OCI-M2 (cell line): ENCODE measurements around the gene ZNF429.
"Not testable (repeated sequence)": the region's sequence is repeated elsewhere in the genome, so short reads cannot be mapped to it uniquely, and the experiment has no call there.

Experiments used
- DNase-seq: peaks from one replicate; lab custom pipeline; 2025; ENCODE audit not compliant: unreplicated experiment; lab: John Stamatoyannopoulos, UW

Gene ZNF429

DNA sequence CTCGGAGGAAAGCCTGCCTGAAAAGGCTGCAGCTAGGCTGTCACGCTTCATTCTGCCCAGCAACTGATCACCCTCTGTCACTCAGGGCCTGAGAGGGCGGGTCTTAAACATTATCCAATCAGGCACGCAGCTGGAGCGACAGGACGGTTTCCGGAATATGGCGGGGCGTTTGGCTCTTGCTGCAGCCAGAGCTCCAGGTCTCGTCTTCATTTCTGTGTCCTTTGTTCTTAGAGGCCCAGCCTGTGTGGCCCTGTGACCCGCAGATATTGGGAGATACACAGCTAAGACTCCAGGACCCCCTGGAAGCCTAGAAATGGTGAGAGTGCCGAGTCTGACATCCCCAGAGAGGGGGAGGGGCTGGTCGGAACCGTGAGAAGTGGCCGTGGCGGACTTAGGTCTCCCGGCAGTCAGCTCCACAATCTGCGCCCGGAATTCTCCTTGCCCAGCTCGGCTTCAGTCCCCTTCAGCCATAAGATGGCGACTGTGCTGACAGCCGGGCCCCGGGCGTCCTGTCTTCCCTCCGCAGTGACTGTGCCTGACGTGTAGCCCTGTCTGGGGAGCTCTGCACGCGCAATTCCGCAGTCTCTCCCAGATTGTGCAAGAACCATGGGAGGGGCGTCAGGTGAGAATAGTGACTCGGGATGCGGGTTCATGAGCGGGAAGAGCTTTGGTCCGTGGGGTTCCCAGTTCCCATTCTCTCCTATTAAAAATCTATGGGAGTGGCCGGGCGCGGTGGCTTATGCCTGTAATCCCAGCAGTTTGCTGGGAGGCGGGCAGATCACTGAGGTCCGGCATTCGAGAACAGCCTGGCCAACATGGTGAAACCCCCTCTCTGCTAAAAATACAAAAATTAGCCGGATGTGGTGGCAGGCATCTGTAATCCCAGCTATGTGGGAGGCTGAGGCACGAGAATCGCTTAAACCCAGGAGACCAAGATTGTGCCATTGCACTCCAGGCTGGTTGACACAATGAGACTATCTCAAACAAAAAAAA lies at the start of gene ZNF429:
Gene ZNF429, plus strand, starts transcription at position 144 of the 993 bp plus-strand sequence. Its CDS starts 170 bp downstream, at position 314.
- DNase-seq: peak; percentile 83

DNA sequence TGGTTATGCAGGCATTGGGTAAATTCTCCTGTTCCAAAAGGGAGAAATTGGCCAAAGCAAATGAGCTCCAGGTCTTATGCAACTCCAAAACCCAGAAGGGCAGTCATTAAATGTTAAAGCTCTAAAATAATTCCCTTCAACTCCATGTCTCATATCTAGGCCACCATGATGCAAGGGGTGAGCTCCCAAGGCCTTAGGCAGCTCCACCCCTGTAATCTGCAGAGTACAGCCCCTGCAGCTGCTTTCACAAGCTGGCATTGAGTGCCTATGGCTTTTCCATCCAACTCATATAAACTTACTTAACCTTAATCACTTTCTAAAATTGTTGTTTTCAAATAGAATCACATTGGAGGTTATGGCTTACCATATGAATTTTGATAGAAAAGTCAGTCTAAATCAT lies 44.7 kb upstream of the ZNF429 start:
- DNase-seq: no peak

DNA sequence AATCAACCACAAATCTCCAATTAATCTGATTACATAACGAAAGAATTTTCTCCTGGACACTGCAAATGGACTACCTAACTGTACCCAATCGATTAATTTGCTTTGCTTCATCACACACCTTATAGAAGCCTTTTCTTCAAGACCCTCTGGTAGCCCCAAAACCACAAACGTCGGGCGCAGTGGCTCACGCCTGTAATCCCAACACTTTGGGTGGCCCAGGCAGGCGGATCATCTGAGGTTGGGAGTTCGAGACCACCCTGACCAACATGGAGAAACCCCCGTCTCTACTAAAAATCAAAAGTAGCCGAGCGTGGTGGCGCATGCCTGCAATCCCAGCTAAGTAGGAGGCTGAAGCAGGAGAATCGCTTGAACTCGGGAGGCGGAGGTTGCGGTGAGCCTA lies 42.9 kb upstream of the ZNF429 start:
- no peak for DNase-seq

DNA sequence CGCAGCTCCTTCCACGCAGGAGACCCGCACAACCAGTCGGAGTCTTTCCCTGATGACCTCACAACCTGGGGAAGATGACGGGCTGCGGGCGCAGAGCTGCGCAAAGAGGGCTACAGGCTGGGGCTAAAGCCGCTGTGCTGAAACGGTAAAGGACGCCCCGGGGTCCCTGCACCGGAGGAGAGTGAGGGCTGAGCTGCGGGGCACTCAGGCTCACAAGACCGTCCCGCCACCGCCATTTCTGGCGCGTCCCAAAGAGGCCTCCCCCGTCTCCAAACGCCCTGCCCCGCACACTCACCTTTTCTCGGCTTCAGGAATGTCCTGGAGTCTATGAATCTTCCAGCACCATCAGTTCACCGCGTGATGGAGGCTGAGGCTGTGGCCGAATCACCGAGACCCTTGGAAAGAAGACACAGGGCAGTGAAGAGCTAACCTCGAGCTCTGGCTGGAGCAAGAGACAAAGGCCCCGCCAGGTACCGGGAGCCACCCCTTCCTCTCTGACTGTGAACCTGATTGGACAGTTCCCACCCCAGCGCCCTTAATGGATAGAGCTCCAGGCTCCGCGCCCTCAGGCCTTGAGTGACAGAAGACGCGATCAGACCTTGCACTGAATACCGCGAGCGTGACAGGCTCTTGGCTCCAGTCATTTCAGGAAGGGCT lies 41.8 kb upstream of the ZNF429 start:
- no peak for DNase-seq

DNA sequence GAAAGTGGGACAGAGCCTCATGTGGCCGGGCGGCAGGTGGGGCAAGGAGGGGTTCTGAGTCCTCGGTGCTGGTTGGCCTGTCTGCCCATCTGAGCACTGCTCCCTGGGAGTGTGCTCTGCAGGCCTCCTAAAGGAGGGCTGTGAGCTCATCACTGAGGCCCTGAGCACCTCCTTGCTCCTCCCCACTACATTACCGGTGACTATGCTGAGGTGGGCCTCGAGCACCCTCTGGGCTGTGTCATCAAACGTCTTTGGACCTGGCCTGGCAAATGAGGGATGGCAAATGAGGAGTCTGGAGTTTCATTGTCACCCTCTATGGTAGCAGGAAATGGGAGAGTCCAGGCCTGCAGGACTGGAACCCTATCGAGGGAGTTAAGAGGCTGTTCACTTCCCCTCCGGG lies 38.8 kb upstream of the ZNF429 start:
- no peak for DNase-seq

DNA sequence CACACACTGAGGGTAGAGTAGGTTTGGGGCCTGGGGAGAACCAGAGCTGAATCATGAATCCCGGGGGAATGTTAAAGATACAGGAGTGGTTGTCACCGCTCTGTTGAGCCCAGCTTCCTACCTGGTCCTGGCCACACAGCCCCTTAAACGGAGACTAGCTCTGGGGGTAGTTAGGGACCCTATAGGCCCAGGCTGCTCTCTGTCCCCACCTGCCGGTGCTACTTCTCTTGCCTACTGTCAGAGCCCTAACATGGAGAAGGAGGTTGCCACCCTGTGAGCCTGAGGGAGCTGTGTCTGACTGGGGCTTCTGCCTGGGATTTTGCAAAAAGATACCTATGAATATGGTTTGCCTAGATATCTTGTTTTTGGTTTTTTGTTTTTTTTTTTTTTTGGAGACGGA lies 36.6 kb upstream of the ZNF429 start:
- DNase-seq: no peak

DNA sequence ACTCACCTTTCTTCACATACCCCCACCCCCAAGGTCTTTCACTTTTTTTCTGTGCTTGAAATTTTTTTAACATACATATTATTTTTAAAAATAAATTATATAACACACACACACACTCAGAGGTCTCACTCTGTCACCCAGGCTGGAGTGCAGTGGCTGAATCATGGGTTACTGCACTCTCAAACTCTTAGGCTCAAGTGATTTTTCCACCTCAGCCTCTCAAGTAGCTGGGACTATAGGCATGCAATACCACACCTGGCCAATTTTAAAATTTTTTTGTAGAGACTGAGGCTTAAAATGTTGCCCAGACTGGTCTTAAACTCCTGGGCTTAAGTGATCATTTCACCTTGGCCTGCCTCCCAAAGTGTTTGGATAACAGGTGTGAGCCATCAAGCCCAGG lies 32.9 kb upstream of the ZNF429 start:
- DNase-seq: no peak

DNA sequence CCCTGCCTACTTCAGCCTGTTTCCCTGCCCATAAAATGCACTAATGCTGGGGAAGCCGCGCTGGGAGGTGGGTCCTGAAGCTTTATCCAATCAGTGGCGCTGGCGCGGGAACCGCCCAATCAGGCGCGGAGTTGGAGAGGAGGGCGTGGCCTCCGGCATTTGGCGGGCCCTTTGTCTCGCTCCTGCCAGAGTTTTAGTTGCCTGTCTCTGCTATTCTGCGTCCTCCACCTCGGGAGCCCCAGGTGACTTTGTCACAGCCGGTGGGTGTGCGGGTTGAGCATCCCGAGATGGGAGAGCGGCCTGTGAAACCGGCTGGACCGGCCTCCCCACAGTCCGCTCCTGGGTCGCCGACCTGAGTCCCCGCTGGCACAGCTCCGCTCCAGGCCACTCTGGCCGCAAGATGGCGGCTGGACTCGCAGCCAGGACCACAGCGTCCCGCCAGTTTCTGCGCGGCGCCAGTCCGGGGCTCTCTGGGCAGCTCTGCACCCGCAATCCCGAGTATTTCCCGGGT lies 30.7 kb upstream of the ZNF429 start:
- no peak for DNase-seq

DNA sequence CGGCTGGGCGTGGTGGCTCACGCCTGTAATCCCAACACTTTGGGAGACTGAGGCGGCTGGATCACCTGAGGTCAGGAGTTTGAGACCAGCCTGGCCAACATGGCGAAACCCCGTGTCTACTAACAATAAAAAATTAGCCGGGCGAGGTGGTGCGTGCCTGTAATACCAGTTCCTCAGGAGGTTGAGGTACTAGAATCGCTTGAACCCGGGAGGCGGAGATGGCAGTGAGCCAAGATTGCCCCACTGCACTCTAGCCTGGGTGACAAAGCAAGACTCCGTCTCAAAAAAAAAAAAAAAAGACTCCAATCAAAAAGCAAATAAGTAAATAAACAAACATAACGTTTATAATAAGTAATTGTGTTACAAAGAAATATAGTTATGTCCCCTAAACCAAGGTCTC lies 23.0 kb upstream of the ZNF429 start:
- DNase-seq: not testable (repeated sequence)

DNA sequence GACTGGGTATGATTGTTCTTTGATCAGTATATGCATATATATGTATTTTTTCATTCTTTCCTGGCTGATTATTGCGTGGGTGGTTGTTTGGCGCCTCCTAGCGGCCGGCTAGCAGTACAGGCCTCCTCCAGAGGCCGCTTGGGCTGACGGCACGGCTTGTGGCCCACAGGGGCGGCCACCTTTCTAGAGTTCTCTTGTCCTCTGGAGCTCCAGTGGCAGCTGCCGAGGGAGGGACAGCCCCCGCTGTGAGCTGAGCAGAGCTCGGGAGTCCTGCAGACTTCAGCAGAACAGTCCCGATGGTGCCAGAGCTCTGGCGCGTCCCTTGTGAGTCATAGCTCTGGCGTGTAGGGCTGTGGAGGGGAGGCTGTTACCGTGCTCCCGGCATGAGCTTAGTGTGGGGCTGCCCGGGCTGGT lies 22.5 kb upstream of the ZNF429 start:
- DNase-seq: no peak

DNA sequence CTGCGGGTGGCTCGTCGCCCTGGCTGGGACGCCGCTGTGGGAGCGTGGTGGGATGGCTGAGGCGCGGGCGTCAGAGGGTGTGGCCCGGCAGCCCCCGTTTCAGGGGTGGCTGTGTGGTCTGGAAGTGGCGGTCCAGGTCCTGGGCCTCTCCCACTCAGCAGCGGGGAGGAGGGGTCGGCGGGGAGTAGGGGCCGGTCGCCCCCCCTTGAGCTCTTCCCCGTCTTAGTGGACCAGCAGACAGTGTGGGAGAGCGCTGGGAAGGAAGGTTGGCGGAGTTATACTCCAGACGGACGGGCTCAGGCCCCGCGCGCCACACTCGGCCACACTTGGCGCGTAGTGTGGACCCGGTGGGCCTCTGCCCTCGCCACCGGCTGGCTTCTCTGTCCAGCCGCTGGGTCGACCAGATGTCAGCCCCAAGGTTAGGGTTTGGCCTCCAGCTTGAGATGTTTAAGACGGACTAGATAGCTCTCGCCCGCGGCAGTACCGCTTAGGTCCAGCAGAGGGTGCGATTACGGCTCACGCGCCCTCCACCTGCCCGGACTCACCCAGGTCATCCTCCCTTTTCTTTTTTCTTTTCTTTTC lies 21.7 kb upstream of the ZNF429 start:
- no peak for DNase-seq

DNA sequence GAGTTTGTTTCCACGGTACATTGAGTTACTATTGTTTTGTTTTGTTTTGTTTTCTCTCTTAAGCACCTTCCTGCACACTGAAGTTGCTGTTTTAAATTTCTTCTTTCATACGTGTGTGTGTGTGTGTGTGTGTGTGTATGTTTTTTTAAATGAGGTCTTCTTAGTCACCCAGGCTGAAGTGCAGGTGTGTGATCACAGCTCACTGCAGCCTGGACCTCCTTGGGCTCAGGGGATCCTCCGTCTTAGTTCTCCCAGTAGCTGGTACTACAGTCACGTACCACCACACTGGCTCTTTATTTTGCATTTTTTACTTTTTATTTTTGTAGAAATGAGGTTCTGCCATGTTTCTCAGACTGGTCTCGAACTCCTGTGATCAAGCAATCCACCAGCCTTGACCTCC lies 20.8 kb upstream of the ZNF429 start:
- DNase-seq: no peak

DNA sequence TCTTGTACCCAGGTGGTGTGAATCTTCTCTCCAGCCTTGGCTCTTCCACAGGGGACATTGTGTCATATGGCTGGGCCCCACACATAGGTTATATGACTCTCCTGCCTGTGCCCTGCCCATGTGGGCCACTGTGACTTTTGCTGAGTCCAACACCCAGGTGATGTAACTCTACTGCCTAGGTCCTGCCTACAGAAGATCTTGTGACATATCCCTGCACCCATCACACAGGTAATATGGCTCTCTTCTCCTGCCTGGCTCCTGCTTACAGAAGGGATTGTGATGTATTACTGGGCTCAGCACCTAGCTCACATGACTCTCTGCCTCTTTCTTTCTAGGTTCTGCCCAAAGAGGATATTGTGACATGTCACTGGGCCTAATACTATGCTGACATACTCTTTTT lies 19.5 kb upstream of the ZNF429 start:
- DNase-seq: no peak

DNA sequence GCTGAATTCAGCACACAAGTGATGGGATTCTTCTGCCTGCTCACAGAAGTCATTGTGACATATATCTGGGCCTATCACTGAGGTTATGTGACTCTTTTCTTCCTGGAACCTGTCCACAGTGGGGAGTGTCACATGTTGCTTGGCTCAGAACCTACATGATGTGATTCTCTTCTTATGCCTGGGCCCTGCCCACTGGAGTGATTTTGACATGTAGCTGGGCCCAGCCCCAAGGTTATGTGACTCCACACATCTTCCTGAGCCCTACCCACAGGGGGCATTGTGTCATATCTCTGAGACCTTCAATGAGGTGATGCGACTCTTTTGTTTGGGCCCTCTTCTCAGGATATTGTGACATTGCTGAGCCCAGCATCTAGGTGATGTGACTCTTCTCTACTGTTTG lies 17.4 kb upstream of the ZNF429 start:
- DNase-seq: no peak

DNA sequence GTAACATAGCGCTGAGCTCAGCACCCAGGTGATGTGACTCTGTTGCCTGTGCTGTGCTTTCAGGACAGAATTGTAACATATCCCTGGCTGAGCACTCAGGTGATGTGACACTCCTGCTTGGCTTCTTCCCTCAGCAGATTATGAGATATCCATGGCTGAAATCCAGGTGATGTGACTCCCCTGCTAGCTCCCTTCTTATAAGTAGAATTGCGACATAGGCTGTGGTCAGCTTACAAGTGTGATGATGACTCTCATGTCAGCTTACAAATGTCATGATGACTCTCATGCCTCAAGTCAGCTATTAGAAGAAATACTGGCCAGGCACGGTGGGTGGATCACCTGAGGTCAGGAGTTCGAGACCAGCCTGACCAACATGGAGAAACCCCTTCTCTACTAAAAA lies 14.3 kb upstream of the ZNF429 start:
- no peak for DNase-seq

DNA sequence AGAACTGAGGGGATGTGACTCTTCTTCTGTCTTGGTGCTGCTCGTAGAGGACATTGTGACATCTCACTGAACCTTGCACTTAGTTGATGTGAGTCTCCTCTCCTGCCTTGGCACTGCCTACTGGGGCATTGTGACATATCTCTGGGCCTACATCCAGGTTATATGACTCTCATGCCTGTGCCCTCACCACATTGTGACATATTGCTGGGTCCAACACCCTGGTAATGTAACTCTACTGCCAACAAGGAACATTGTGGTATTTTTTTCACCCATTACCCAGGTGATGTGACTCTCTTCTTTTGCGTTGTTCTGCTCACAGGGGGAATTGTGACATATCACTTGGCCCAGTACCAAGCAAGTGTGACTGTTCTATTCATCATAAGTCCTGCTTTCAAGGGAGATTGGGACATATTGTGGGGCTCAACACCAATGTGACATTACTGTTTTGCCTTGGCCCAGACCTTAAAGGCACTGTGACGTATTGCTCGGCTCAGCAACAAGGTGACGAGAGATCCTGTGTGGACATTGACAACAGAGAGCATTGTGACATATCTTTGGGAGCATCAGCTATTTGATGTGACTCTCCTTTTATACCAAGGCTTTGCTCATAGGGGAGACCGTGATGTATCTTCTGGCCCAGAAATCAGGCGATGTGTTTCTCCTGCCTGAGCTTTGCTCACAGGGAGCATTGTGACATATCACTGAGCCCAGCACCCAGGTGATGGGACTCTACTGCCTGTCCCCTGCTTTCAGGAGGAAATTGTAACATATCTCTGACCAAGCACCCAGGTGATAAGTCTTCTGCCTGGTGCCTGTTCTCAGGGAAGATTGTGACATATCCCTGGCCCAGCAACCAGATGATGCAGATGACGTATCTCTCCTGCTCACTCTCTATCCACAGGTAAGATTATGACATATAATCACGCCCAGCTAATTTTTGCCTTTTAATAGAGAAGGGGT lies 12.2 kb upstream of the ZNF429 start:
- DNase-seq: no peak

DNA sequence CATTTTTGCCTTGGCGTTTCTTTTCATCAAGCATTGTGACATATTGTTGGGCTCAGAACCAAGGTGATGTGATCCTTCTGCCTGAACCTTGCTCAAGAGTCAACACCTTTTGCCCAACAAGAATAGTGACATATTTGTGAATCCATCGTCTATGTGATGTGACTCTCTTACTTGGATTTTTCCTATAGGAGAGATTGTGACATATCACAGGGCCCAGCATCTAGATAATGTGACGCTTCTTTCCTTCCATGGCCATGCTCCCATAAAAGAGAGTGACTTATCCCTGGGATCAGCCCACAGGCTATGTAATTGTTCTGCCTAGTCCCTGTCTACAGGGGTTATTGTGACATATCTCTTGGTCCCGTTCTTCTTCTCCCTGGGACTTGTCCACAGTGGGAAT lies 8.5 kb upstream of the ZNF429 start:
- DNase-seq: no peak

DNA sequence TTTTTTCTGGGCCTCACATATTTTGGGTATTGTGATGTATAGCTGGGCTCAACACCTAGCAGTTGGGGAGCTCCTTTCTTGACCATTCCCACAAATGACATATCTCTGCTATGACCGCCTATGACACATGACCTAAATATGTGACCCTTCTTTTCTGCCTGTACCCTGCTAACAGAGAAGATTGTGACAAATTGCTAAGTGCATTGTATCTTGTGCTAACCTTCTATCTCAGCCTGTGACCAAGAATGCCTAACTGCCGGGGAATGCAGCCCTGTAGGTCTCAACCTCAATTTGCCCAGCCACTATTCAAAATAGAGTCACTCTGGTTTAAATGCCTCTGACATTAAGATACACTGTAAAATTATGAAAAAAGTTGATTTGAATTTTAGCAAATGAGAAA lies 6.8 kb upstream of the ZNF429 start:
- DNase-seq: no peak

DNA sequence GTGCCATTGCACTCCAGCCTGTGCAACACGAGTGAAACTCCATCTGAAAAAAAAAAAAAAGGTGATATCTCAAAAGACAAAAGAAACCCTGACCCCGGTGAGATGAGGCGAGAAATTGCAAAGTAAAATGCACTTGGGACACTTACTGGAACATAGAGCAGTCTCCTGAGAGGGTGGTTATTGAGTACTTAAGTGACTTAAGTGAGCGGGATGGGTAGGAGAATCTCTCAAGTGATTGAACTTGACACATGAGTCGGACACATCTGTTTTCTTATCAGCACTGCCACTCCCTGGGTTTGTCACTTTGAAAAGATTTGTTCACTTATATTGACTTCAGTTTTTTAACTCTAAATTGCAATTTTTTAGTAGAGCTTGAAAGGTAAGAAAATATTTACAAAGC lies 2.8 kb downstream of the ZNF429 start:
- DNase-seq: no peak

DNA sequence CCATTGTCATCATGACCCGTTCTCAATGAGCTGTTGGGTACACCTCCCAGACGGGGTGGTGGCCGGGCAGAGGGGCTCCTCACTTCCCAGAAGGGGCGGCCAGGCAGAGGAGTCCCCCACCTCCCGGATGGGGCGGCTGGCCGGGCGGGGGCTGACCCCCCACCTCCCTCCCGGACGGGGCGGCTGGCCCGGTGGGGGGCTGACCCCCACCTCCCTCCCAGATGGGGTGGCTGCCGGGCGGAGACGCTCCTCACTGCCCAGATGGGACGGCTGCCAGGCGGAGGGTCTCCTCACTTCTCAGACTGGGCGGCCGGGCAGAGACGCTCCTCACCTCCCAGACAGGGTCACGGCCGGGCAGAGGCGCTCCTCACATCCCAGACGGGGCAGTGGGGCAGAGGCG lies 5.7 kb downstream of the ZNF429 start:
- not testable (repeated sequence) for DNase-seq

DNA sequence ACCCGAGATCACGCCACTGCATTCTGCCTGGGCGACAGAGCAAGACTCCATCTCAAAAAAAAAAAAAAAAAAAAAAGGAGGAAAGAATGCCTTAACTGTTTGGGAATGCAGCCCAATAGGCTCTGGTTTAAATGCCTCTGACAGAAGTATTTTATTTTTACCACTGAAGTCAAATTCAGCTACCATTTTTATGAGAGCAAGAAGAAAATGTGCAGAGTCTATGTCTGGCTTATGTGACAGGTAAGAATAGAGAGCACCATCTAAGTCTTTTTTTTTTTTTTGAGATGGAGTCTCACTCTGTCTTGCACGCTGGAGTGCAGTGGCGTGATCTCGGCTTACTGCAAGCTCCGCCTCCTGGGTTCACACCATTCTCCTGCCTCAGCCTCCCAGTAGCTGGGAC lies 7.2 kb downstream of the ZNF429 start:
- DNase-seq: not testable (repeated sequence)
